SK-N-SH (cell line): ENCODE results near the gene GLCCI1.

ENCODE experiments used
- EP300 ChIP-seq, 2 experiments: IDR thresholded peaks; 2 replicates each; pipeline versions ENCODE4 v1.4.0 to v1.6.1; 2012; ENCODE audit warnings: borderline replicate concordance in 1 of 2, low read depth in 1 of 2, low read length in 1 of 2
- FOXJ3 ChIP-seq: sonication (generic); formaldehyde crosslinking; IDR thresholded peaks from 2 replicates; pipeline ENCODE4 v1.5.1; 2020; ENCODE audit warnings: mild to moderate bottlenecking, missing genetic modification reagents
- GABPA ChIP-seq: IDR thresholded peaks from 2 replicates; pipeline ENCODE4 v1.4.0; 2012; ENCODE audit warnings: low read depth, mild to moderate bottlenecking
- RAD21 ChIP-seq: IDR thresholded peaks from 2 replicates; pipeline ENCODE4 v1.6.1; 2012; ENCODE audit warnings: mild to moderate bottlenecking, low read length
- RCOR1 ChIP-seq: fragments of 150-350 bp; IDR thresholded peaks from 2 replicates; pipeline ENCODE4 v1.6.1; 2017; ENCODE audit warnings: antibody characterized with exemption, low read length
- RFX5 ChIP-seq: IDR thresholded peaks from 2 replicates; pipeline ENCODE4 v1.6.1; 2012; ENCODE audit warnings: mild to moderate bottlenecking, improper control_type of control experiment, low read length
- SMC3 ChIP-seq: IDR thresholded peaks from 2 replicates; pipeline ENCODE4 v1.6.1; 2012; ENCODE audit warnings: low read depth, low read length, improper control_type of control experiment
- TCF12 ChIP-seq: IDR thresholded peaks from 2 replicates; pipeline ENCODE4 v1.4.0; 2012
- TF ChIP-seq, protein P1 (sequence below): fragments of 200-600 bp; sonication (generic); IDR thresholded peaks from 2 replicates; pipeline ENCODE4 v1.6.1; 2017; ENCODE audit warnings: antibody characterized with exemption, mild to moderate bottlenecking, moderate library complexity
- TF ChIP-seq, protein P2 (sequence below): IDR thresholded peaks from 2 replicates; pipeline ENCODE4 v1.4.0; 2012; ENCODE audit warnings: low read depth
- TF ChIP-seq, protein P3 (sequence below): fragments of 150-350 bp; IDR thresholded peaks from 2 replicates; pipeline ENCODE4 v1.6.1; 2016; ENCODE audit warnings: mild to moderate bottlenecking, low read depth, low read length

DNA sequence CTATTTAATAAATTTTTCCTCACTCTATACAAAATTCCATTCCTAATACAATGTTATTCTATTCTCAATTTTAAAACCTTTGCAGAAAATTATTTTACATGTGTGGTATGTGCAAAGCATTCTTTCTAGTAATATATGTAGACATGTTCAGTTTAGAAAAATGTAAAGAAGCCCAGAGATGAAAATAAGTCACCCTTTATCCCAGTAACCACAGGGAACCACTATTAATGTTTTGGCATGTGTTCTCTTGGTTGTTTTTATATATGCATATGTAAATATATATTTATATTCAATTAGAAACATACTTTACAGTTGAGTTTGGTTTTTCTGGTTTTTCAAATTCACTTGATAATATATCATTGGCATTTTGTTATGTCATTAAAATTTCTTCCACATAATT, 14.8 kb upstream of the GLCCI1 start:
- TF ChIP-seq, protein P1, sequence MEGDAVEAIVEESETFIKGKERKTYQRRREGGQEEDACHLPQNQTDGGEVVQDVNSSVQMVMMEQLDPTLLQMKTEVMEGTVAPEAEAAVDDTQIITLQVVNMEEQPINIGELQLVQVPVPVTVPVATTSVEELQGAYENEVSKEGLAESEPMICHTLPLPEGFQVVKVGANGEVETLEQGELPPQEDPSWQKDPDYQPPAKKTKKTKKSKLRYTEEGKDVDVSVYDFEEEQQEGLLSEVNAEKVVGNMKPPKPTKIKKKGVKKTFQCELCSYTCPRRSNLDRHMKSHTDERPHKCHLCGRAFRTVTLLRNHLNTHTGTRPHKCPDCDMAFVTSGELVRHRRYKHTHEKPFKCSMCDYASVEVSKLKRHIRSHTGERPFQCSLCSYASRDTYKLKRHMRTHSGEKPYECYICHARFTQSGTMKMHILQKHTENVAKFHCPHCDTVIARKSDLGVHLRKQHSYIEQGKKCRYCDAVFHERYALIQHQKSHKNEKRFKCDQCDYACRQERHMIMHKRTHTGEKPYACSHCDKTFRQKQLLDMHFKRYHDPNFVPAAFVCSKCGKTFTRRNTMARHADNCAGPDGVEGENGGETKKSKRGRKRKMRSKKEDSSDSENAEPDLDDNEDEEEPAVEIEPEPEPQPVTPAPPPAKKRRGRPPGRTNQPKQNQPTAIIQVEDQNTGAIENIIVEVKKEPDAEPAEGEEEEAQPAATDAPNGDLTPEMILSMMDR, result no peak
- TF ChIP-seq, protein P2, sequence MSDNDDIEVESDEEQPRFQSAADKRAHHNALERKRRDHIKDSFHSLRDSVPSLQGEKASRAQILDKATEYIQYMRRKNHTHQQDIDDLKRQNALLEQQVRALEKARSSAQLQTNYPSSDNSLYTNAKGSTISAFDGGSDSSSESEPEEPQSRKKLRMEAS, result no peak
- no peak for TF ChIP-seq RAD21
- no peak for TF ChIP-seq FOXJ3 (CRISPR knock-in tag)
- TF ChIP-seq TCF12, result no peak
- no peak for TF ChIP-seq EP300 (IDR thresholded peaks at IDR 0.05; ENCODE audit: borderline replicate concordance in 1 of 2, low read depth in 1 of 2, low read length in 1 of 2)
- no peak for TF ChIP-seq RCOR1
- TF ChIP-seq, protein P3, sequence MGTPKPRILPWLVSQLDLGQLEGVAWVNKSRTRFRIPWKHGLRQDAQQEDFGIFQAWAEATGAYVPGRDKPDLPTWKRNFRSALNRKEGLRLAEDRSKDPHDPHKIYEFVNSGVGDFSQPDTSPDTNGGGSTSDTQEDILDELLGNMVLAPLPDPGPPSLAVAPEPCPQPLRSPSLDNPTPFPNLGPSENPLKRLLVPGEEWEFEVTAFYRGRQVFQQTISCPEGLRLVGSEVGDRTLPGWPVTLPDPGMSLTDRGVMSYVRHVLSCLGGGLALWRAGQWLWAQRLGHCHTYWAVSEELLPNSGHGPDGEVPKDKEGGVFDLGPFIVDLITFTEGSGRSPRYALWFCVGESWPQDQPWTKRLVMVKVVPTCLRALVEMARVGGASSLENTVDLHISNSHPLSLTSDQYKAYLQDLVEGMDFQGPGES, result no peak
- no peak for TF ChIP-seq RFX5
- TF ChIP-seq GABPA, result no peak
- no peak for TF ChIP-seq SMC3
